Skin epidermis (tissue), 12 donors: Measurements from ENCODE around the gene ANKMY1.
A peak's percentile ranks its signal among the peaks of the same experiment; 100 is the strongest.

Experiments
- H3K27ac ChIP-seq, 21 experiments: fragments of 200-600 bp; sonication (generic) in 11 of 21; one replicate each; pipeline ENCODE4 v1.5.0; 2020; ENCODE audit warnings: mild to moderate bottlenecking in 3 of 21, inconsistent platforms in 2 of 21, moderate library complexity in 2 of 21
- H3K4me3 ChIP-seq, 7 experiments: fragments of 200-600 bp; sonication (generic) in 2 of 7; one replicate each; pipeline ENCODE4 v1.5.0; 2020; ENCODE audit warnings: inconsistent platforms in 2 of 7, mild to moderate bottlenecking in 2 of 7, moderate library complexity in 1 of 7

ANKMY1 gene

GRCh38 chr2:240458044-240458899 lies 99.5 kb downstream of the ANKMY1 start:
- Histone ChIP-seq H3K27ac (no peak overlapping the region), H3K4me3 (no peak overlapping the region)

DNA sequence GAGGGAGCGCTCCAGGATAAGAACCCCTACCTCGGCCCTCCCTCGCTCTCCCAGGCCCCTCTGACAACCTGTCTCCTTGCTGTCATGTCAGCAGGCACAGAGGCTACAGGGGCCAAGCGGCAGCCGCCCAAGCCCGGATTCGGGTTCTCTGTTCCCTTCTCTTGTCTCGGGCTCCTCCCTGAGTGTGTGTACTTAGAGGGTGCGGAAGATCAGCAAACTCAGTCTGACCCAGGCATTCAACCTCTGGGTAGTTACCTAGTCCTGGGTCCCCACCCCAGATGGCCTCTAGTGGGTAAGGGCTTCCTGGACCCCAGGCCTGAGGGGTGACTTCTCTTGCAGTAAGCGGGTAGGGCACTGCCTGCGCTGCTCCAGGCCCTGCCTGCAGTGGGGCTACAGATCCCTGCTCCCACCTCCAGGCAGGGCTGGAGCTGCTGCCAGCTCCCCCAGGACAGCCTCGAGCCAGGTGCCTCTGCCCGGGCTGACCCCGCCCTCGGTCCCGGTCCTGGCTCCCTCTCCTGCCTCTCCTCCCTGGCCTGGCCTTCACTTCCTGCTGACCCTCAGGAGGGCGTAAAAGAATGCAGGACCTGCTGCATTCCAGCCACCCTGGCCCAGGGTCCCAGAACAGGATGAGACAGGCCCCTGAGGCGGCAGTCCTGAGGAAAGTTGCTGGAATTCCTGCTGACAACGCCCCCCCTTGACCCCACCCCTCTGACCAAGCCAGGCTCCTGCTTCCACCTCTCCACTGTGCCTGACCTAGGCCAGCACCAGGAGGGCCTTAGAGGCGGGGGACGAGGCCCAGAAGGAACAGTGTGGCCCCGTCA lies 100.4 kb downstream of the ANKMY1 start:
- no peak overlapping the region for H3K27ac ChIP-seq

GRCh38 chr2:240456447-240457222 lies 101.2 kb downstream of the ANKMY1 start:
- H3K27ac ChIP-seq, result peak overlapping the region in 2 of 21 experiments; percentile 5 to 9

More for the DNA sequence above, 100.4 kb downstream of the ANKMY1 start:
- H3K4me3 ChIP-seq, result no peak overlapping the region

DNA sequence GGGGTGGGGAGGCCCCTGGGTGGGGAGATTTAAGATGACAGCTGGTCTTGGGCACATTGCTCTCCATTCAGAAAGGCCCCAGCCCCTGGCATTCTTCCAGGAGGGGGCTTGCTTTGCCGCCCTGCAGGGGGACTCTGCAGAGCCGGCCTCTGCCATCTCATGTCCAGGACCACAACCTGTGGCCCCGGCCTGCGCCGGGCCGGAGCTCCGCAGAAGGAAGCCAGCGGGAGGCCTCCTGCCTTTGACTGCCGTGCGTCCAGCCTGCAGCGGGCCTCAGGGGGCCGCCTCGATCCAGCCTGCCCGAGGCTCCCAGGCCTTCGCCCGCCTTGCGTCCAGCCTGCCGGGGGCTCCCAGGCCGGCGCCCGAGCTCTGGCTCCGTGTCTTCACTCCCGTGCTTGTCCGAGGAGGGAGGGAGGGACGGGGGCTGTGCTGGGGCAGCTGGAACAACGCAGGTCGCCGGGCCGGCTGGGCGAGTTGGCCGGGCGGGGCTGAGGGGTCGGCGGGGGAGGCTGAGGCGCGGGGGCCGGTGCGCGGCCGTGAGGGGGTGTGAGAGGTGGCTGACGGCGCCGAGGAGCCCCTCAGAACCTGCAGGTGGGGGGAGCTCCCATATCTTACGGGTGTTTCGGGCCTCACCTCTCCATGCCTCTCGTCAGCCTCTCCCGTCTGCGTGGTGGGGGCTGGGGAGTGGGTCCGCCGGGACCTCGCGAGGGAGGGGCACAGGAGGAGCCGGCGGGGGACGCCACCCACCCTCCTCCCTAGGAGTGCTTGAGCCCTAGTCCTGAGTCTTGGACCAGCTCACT lies 101.9 kb downstream of the ANKMY1 start:
- H3K27ac ChIP-seq, result peak overlapping the region in 3 of 21 experiments; percentile 5 to 21 (median 9)
- no peak overlapping the region for H3K4me3 ChIP-seq

More at GRCh38 chr2:240456447-240457222, 101.2 kb downstream of the ANKMY1 start:
- no peak overlapping the region for H3K4me3 ChIP-seq

DNA sequence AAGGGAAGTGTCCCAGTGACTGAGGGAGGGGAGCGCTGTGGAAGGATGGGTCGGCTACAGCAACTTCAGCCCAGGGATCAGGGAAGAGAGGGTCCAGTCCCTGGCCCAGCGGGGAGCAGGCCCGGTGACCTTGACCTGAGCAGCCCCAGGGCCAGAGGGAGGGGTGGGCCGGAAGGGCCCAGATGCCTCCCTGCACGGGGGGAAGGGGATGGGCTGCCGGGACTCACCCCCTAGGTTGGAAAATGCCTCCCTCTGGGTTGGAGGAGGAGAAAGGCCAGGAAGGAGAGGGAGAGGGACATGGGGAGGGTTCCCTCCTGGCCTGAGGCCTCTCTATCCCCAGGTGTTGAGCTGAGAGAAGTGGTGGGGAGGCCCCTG lies 102.5 kb downstream of the ANKMY1 start:
- H3K27ac ChIP-seq, result peak overlapping the region in 1 of 21 experiments; percentile 21
- no peak overlapping the region for H3K4me3 ChIP-seq

DNA sequence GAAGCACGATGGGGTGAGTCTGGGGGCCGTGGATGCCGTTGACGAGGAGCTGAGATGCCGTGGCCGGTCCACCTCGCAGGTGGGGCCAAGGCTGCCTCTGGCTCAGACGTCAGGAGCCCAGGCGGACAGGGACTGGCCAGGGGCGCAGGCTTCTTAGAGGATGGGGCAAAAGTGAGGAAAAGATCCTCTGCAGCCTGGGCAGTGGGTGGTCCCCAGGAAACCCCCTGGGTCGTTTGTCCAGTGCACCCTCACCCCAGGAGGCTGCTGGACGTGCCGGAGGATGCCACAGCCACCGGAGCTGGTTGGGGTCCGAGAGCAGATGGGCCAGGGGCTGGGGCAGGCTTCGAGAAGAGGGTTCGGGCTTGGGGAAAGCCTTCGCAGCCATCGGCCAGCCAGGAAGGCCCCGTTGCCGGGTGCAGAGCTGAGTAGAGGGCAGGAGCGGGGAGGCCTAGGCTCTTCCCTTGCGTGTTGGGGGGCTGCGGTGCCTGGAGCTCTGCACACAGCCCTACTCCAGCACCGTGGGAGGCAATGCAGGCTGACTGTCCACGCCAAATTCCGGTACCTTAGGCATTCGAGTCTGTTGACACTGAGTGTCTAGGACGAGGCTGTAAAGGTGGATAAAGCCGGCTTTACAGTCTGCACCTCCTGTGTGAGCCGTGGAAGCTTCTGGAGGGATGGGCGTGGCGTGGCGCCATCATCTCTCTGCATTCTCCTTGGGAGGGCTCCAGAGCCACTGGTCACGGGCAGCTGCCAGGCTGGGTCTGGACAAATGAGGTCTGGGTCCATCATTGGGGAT lies 103.5 kb downstream of the ANKMY1 start:
- peak overlapping the region in 4 of 7 experiments; percentile 25 to 63 (median 44) for H3K4me3 ChIP-seq
- H3K27ac ChIP-seq, result peak overlapping the region in 2 of 21 experiments; percentile 55 to 69

GRCh38 chr2:240453461-240454105 lies 104.2 kb downstream of the ANKMY1 start:
- Histone ChIP-seq H3K27ac (peak overlapping the region in 3 of 21 experiments; percentile 23 to 69 (median 55)), H3K4me3 (peak overlapping the region in 4 of 7 experiments; percentile 25 to 63 (median 44))

- Histone ChIP-seq H3K4me3 (peak overlapping the region; percentile 33 to 63 (median 44)), H3K27ac (peak overlapping the region in 13 of 21 experiments; percentile 30 to 82 (median 71))
These were observed 105.1 kb downstream of the ANKMY1 start for GRCh38 chr2:240452462-240453256.

GRCh38 chr2:240451791-240452461 lies 105.9 kb downstream of the ANKMY1 start:
- Histone ChIP-seq H3K27ac (peak overlapping the region in 16 of 21 experiments; percentile 30 to 82 (median 68)), H3K4me3 (peak overlapping the region; percentile 23 to 63 (median 44))

- Histone ChIP-seq H3K4me3 (peak overlapping the region in 2 of 7 experiments; percentile 10 to 63), H3K27ac (peak overlapping the region in 17 of 21 experiments; percentile 20 to 82 (median 66))
These were observed 106.6 kb downstream of the ANKMY1 start for GRCh38 chr2:240451108-240451611.

DNA sequence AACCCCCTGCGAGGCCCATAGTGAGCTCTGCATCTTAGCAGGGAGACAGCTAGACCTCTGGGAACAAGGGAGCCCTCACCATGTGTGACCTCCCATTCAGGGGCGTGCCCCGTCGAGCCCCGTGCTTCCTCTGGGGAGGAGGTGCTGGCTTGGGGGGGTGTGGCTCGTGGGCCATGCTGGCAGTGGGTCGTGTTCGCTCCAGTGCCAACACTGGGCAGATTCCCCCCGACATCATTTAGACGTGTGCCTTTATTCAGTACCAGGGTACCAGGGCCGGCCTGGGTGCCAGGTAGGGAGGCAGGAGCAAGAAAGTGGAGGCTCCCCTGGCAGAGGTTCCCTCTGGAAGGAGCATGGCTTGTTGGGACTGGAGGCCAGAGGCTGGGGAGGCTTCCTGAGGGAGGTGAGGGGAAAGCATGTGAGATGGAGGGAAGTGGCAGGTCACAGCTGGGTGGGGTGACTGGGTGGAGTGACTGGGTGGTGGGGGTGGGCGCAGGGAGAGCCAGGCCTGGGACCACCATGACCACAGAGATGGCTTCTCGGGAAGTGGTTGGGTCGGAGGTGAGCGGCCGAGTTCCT lies 107.2 kb downstream of the ANKMY1 start:
- H3K4me3 ChIP-seq, result no peak overlapping the region
- H3K27ac ChIP-seq, result peak overlapping the region in 18 of 21 experiments; percentile 4 to 82 (median 66)

GRCh38 chr2:240449764-240450531 lies 107.8 kb downstream of the ANKMY1 start:
- Histone ChIP-seq H3K4me3 (no peak overlapping the region), H3K27ac (peak overlapping the region in 16 of 21 experiments; percentile 20 to 82 (median 68))

DNA sequence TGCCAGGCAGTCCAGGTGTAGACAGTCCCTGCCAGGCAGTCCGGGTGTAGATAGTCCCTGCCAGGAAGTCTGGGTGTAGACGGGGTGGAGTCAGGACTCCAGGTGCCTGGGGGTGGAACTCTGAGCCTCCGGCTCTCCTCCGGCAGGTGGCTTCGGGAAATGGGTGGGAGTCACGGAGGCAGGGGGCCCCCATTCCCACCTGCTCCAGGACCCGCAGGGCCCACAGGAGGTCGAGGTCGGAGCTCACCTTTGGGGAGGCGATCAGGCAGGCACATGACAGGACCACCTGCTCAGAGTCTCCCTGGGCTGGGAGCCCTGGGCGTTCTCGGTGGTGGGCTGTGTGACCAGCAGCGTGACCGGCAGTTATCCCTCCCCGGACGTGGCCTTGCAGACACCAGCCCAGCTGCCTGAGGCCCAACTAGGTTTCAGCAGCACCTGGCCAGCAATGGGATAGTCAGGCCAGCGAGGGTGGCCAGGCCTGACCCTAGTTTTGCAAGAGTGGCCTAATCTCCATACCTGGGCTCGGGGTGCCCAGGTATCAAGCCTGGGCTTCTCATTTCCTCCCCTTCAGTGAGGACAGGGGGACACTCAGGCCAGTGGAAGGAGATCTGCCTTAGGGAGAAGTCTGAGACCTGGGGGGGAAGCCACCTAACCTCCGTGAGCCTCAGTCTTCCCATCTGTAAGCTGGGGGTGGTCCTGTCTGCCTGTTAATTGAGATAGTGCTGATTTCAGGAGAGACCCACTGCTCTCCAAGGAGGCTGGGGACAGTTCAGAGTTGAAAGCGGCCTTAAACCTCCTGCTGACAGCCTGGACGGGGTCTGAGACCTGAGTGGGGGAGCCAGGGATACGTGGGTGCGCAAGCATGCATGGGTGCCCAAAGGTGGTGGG lies 109.2 kb downstream of the ANKMY1 start:
- peak overlapping the region in 9 of 21 experiments; percentile 2 to 62 (median 22) for H3K27ac ChIP-seq
- no peak overlapping the region for H3K4me3 ChIP-seq

DNA sequence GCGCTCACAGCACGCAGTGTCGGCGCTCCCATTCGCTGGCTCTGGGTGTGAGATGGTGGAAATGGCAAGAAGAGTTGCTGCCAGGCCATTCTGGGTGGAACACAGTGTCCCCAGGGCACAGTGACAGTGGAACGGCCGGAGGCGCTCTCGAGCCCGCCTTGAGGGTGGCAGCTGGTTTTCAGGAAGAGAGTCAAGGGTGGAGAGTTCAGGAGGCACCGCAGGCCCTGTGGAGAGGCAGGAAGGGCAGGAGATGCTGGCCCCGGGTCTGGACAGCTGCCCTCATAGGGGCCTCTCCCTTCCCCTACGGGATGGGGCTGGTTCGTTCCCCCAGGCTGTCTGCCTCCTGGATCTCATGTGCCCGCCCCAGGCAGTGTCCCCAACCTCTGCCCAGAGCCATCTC lies 109.9 kb downstream of the ANKMY1 start:
- Histone ChIP-seq H3K27ac (peak overlapping the region in 7 of 21 experiments; percentile 1 to 62 (median 15)), H3K4me3 (no peak overlapping the region)
